Activated naive CD8-positive, alpha-beta T cell treated with anti-CD3 and anti-CD28 coated beads, Interleukin-2, amount 10 ng/mL, durations not matched to agents 7 days and 5 days (primary cell): ENCODE data around the gene EIF4H. TPM values are rescaled to one million over a fixed set of nuclear protein-coding genes. Genes with fewer than 3 reads are reported as not detected.
"Not testable (repeated sequence)": the region's sequence is repeated elsewhere in the genome, so short reads cannot be mapped to it uniquely, and the experiment has no call there.

ENCODE experiments used
- ATAC-seq: fragments of 150-1000 bp; cut with Tn5 transposase; one replicate; pipeline ENCODE4 v1.10.0; 2021; ENCODE audit warnings: low read depth, moderate library complexity
- POLR2A ChIA-PET: fragments of 350-600 bp; sonication (Branson Sonifier 250); formaldehyde crosslinking; loops from one replicate; lab custom pipeline; 2021; ENCODE audit warnings: antibody characterized with exemption; lab: Charles Lee
- DNase-seq: peaks from one replicate; pipeline ENCODE4 v3.0.0; 2021
- H3K27ac Mint-ChIP-seq: one replicate; pipeline ENCODE4 v1.8.0; 2022; ENCODE audit warnings: mild to moderate bottlenecking, mixed read lengths
- H3K27me3 Mint-ChIP-seq: one replicate; pipeline ENCODE4 v1.8.0; 2022; ENCODE audit warnings: mild to moderate bottlenecking, moderate library complexity, mixed read lengths
- H3K36me3 Mint-ChIP-seq: one replicate; pipeline ENCODE4 v1.8.0; 2021; ENCODE audit warnings: mild to moderate bottlenecking, mixed read lengths
- H3K4me1 Mint-ChIP-seq: one replicate; pipeline ENCODE4 v1.8.0; 2021; ENCODE audit warnings: mixed read lengths
- H3K4me3 Mint-ChIP-seq: one replicate; pipeline ENCODE4 v1.8.0; 2022; ENCODE audit warnings: mild to moderate bottlenecking, moderate library complexity, mixed read lengths
- H3K9me3 Mint-ChIP-seq: one replicate; pipeline ENCODE4 v1.8.0; 2021; ENCODE audit warnings: mixed read lengths
- total RNA-seq, 2 experiments: library from RNA; stranded (reverse); gene quantifications; one replicate each; pipeline ENCODE4 v1.2.3, GENCODE V29; 2021

EIF4H gene
- total RNA-seq, 2 experiments from 2014 or later = 264 to 270 TPM

DNA sequence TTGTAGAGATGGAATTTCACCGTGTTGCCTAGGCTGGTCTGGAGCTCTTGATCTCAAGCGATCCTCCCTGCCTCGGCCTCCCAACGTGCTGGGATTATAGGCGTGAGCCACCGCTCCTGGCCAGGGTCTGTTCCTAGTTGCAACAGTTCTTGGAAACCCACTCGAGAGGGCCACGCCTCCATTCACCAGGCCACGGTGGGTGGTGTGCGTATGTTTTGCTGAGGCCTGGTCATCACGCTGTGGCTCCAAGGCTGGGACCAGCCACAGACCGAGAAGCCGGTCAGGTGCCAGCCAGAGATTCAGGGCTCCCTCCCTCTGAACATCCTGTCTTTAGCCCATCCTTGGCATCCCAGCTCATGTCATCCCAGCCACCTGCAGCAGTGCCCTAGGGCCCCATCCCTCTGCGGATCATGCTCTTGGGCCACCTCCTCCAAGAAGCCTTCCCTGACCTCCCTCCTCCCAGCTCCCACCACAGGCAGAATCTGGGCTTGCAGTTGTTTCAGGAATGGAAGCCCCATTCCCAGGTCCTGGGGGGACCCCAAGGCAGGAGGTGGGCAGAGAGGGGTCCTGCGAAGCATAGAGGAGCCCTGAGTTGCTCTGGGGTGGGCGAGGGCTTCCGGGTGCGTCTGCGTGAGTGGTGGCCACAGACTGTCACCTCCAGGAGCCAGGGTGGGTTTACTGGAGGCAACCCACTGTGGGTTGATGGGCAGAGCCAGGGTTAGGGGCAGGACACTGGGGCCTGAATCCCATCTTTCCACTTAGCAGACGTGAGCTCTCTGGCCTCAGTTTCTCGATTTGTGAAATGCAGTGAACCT, 40.9 kb downstream of the EIF4H start:
- DNase-seq (no peak), ATAC-seq (no peak)
- Mint-ChIP-seq H3K27me3 (no peaks in the 10 kb centered on the region), H3K4me3 (no peak overlapping the region), H3K9me3 (no peaks in the 10 kb centered on the region), H3K27ac (peak overlapping the region; percentile 47), H3K4me1 (peaks cover 28% of the 10 kb centered on the region), H3K36me3 (peaks cover 10% of the 10 kb centered on the region)
- POLR2A ChIA-PET = interaction anchor here (0.9 kb wide), 1 partner anchor 12 kb away, joined by 3 read pairs; no protein-coding TSS in a partner anchor

DNA sequence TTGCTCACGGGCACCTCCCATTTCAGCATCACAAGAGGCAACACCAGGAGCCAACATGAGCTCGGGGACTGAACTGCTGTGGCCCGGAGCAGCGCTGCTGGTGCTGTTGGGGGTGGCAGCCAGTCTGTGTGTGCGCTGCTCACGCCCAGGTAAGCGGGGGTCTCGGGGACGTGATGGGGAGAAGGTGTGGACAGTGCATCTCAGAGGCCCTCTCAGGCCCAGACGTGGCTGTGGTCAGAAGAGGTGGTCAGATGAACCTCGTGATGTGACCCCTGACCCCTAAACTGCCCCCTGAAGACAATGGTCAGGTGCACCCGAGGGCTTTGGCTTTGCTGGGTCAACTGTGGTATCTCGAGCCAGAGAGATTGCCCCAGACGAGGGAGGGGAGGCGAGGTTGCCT, 41.8 kb downstream of the EIF4H start:
- ATAC-seq (no peak), DNase-seq (no peak)
- Mint-ChIP-seq H3K9me3 (no peaks in the 10 kb centered on the region), H3K36me3 (peaks cover 10% of the 10 kb centered on the region), H3K4me1 (peaks cover 28% of the 10 kb centered on the region), H3K27me3 (no peaks in the 10 kb centered on the region), H3K4me3 (no peak overlapping the region), H3K27ac (no peak overlapping the region)
- POLR2A ChIA-PET = interaction anchor here (0.6 kb wide), 2 partner anchors 43 to 88 kb away, joined by 3 to 4 read pairs; no protein-coding TSS in a partner anchor

DNA sequence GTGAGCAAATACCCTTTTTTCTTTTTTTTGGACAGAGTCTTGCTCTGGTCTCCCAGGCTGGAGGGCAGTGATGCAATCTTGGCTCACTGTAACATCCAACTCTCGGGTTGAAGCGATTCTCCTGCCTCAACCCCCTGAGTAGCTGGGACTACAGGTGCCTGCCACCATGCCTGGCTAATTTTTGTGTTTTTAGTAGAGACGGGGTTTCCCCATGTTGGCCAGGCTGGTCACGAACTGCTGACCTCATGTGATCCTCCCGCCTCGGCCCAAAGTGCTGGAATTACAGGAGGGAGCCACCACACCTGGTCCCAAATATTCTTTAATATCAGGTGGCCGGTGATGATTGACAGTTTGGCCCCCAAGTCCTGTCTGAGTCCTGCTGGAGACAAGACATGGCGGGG, 42.2 kb downstream of the EIF4H start:
- no peak for ATAC-seq
- Mint-ChIP-seq H3K4me1 (peaks cover 28% of the 10 kb centered on the region), H3K4me3 (no peak overlapping the region), H3K27ac (peak overlapping the region; percentile 91), H3K27me3 (no peaks in the 10 kb centered on the region), H3K36me3 (peaks cover 10% of the 10 kb centered on the region), H3K9me3 (no peaks in the 10 kb centered on the region)
- POLR2A ChIA-PET = interaction anchor here (0.6 kb wide), 2 partner anchors 43 to 89 kb away, joined by 3 to 4 read pairs; no protein-coding TSS in a partner anchor
- DNase-seq = no peak

DNA sequence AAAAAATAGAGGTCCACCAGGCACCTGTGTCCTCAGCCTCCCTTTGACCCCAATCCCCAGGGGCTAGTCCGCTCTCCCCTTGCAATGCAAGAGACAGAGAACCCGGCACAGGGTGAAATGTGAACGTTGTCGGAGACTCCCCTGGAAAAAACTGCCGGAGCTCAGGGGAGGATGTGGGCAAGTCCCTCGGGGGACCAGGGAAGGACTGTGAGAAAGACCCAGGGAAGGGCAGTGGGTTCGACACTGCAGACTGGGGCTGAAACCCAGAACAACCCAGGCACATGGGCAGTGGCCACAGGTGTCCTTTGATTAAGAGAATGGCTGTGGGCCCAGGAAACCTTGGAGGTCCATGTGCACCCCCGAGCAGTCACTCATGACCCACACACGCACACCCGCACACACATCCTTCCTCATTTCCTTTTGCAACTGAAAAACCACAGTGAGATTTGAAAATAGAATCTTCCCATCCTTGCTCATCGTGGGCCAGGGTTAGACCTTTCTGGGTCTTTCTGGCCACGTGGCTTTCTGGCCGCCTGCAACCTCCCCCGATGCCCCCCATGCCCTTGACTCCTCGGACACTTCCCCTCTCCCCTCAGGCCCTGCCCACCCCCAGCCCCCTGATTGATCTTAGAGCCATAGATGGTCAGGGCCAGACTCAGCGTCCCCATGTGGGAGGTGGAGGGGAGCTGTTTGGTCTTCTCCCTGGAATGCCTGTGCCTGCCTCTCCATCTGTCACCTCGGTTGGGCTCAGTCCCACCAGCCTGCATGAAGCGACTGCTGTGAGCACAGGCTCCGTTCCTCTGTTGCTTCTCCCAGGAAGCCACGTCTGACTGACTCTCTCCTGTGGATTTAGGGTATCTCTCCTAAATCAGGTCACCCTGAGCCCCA, 43.5 kb downstream of the EIF4H start:
- POLR2A ChIA-PET = interaction anchor here (0.5 to 1.2 kb wide), 10 partner anchors 10 to 89 kb away, joined by 3 to 5 read pairs (median 3); partner anchors contain the start of genes EIF4H and RFC2
- H3K27me3 Mint-ChIP-seq = no peaks in the 10 kb centered on the region
- H3K4me1 Mint-ChIP-seq = peaks cover 26% of the 10 kb centered on the region
- peak; percentile 65 for ATAC-seq
- peak overlapping the region; percentile 67 for H3K4me3 Mint-ChIP-seq
- DNase-seq = peak; percentile 61
- peak overlapping the region; percentile 91 for H3K27ac Mint-ChIP-seq
- no peaks in the 10 kb centered on the region for H3K9me3 Mint-ChIP-seq
- H3K36me3 Mint-ChIP-seq = peaks cover 11% of the 10 kb centered on the region

DNA sequence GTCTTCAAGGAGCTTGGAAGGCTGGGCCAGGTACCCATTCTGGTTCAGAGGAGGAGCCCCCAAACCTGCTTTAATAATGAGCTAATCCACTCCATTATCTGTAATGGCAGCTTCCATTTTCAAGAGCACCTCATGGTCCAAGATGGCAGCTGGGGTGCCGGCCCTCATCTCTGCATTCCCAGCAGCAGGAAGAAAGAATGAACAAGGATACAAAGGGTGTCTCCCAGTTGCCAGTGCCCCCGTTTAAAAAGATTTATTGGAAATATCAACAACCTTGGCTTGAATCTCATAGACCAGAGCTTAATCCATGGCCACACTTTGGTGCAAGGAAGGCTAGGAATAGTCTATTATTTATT, 44.2 kb downstream of the EIF4H start:
- Mint-ChIP-seq H3K4me1 (peaks cover 28% of the 10 kb centered on the region), H3K27me3 (no peaks in the 10 kb centered on the region), H3K36me3 (peaks cover 11% of the 10 kb centered on the region), H3K9me3 (no peaks in the 10 kb centered on the region), H3K27ac (peak overlapping the region; percentile 91), H3K4me3 (peak overlapping the region; percentile 67)
- DNase-seq = no peak
- ATAC-seq = no peak
- POLR2A ChIA-PET = interaction anchor here (0.8 to 1.2 kb wide), 5 partner anchors 12 to 44 kb away, joined by 3 to 5 read pairs (median 4); partner anchors contain the start of genes EIF4H and RFC2

DNA sequence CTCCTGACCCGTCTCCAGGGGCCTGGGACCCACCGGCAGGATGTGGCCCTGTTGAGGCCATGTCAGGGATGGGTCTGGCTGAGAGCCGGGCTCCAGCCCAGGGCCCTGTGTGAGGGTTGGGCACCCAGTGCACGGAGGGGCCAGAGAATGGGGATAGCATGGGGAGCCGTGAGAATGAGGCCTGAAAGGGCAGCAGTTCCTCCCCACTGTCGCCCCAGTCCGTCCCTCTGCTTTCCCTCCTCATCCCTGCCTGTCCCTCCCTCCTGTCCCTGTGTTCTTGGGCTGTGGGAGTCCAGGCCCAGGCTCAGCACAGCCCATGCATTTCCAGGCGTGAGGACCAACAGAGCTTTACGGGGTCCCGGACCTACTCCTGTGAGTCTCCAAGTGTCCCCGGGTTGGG, 45.3 kb downstream of the EIF4H start:
- H3K4me1 Mint-ChIP-seq = peaks cover 28% of the 10 kb centered on the region
- H3K36me3 Mint-ChIP-seq = peaks cover 11% of the 10 kb centered on the region
- no peaks in the 10 kb centered on the region for H3K9me3 Mint-ChIP-seq
- POLR2A ChIA-PET = no interaction called here
- ATAC-seq = no peak
- no peak overlapping the region for H3K27ac Mint-ChIP-seq
- DNase-seq = no peak
- no peak overlapping the region for H3K4me3 Mint-ChIP-seq
- H3K27me3 Mint-ChIP-seq = no peaks in the 10 kb centered on the region

DNA sequence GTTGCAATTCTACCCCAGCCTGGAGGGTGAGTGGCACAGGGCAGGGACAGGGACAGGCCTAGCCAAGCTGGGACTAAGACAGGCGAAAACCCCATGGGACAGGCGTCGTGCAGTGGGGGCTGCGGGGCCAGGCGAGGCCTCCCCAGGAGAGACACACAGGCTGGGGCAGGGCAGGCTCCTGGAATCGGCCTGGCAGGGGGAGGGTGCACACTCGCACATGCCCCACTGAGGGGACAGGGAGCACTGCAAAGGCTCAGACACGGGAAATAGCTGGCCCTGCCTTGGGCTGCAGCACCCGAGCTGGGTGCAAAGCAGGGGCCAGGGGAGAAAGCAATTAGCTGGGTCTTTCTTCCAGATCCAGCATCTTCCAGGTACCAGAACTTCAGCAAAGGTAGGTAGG, 46.1 kb downstream of the EIF4H start:
- H3K27me3 Mint-ChIP-seq = no peaks in the 10 kb centered on the region
- no peaks in the 10 kb centered on the region for H3K9me3 Mint-ChIP-seq
- H3K27ac Mint-ChIP-seq = no peak overlapping the region
- H3K36me3 Mint-ChIP-seq = peaks cover 11% of the 10 kb centered on the region
- ATAC-seq (no peak), DNase-seq (no peak)
- POLR2A ChIA-PET = interaction anchor here (0.6 kb wide), 1 partner anchor 8 kb away, joined by 3 read pairs; no protein-coding TSS in a partner anchor
- H3K4me3 Mint-ChIP-seq = no peak overlapping the region
- peaks cover 28% of the 10 kb centered on the region for H3K4me1 Mint-ChIP-seq

DNA sequence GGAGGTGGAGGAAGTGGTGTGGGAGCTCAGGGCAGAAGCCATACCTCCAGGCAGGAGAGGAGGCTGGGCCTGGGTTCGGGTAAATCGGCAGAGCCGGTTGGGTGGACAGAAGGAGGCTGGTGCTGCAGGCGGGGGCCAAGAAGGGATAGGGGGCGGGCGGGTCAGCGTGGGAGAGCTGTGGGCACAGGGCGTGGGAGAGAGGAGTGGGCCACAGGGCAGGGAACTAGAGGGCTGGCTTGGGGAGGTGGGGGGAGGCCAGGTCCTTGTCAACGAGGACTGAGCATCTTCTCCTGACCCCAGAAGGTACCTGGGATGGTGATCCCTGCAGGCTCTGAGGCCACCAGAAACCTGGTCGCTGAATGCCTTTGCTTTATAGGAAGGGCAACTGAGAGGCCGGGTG, 47.6 kb downstream of the EIF4H start:
- Mint-ChIP-seq H3K27ac (no peak overlapping the region), H3K4me1 (peaks cover 25% of the 10 kb centered on the region), H3K36me3 (peaks cover 17% of the 10 kb centered on the region), H3K9me3 (no peaks in the 10 kb centered on the region), H3K27me3 (no peaks in the 10 kb centered on the region), H3K4me3 (no peak overlapping the region)
- POLR2A ChIA-PET = no interaction called here
- DNase-seq = no peak
- no peak for ATAC-seq

DNA sequence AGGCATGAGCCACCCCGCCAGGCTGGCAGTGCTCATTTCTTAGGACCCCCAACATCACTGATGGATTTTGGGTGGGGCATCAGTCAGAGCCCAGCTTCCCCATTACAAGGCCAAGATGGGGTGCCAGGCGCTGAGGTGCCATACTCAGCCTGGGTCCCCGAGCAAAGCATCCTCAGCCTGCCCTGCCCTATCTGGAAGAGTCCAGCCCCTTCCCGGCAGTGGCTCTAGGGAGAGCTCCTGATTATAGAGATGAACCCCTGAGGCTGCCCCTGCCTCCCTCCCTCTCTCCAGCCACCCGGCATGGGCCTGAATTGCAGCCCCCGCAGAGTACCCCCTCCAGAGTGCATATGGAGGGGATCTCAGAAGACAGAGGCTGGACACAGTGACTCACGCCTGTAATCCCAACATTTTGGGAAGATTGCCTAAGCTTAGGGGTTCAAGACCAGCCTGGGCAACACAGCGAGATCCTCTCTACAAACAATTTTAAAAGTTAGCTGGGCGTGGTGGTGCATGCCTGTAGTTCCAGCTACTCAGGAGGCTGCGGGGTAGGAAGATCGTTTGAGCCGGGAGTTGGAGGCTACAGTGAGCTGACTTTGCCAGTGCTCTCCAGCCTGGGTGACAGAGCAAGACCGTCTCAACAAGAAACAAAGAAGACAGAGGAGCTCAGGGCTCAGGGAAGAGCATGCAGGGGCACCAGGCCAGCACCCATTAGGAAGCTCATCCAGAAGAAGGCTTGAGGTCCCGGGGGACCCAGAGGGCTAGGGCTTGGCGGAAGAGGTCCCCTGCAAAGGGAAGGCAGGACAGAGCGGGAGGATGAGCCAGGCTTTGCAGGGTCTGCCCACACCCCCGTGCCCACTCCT, 48.9 kb downstream of the EIF4H start:
- Mint-ChIP-seq H3K4me3 (no peak overlapping the region), H3K9me3 (no peaks in the 10 kb centered on the region), H3K36me3 (peaks cover 18% of the 10 kb centered on the region), H3K27ac (peak overlapping the region; percentile 37), H3K4me1 (peaks cover 15% of the 10 kb centered on the region), H3K27me3 (no peaks in the 10 kb centered on the region)
- ATAC-seq = no peak
- no peak for DNase-seq
- POLR2A ChIA-PET = interaction anchor here (0.6 kb wide), 1 partner anchor 81 kb away, joined by 7 read pairs; no protein-coding TSS in a partner anchor

DNA sequence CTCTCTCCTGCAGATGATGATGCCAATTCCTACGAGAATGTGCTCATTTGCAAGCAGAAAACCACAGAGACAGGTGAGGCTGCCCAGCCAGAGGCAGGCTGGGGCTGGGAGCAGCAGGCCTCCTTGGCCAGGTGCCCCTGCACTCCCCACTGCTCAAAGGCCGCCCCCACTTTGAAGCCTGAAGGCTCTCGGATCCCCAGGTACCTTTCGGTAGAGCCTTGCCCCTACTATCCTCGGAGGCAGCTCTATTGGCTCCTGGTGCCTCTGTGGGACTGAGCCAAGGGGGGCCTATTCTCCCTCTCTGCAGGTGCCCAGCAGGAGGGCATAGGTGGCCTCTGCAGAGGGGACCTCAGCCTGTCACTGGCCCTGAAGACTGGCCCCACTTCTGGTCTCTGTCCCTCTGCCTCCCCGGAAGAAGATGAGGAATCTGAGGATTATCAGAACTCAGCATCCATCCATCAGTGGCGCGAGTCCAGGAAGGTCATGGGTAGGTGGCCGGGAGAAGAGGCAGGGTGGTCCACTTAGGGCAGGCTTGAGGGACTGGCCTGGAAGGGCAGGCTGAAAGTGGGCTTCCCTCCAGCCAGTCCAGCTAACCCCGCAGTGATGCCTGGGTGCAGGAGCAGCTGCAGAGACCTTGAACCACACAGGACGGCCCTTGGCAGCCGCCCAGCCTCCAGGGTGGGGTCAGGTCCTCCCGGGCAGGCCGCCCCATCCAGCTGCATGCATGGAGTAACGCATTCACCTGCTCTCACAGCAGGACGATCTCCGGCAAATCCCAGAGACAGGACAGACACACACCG, 49.8 kb downstream of the EIF4H start:
- Mint-ChIP-seq H3K27ac (no peak overlapping the region), H3K4me3 (no peak overlapping the region), H3K36me3 (peaks cover 15% of the 10 kb centered on the region), H3K27me3 (no peaks in the 10 kb centered on the region), H3K4me1 (peaks cover 11% of the 10 kb centered on the region), H3K9me3 (no peaks in the 10 kb centered on the region)
- POLR2A ChIA-PET = interaction anchor here (0.6 kb wide), 1 partner anchor 82 kb away, joined by 7 read pairs; no protein-coding TSS in a partner anchor
- DNase-seq (no peak), ATAC-seq (no peak)

DNA sequence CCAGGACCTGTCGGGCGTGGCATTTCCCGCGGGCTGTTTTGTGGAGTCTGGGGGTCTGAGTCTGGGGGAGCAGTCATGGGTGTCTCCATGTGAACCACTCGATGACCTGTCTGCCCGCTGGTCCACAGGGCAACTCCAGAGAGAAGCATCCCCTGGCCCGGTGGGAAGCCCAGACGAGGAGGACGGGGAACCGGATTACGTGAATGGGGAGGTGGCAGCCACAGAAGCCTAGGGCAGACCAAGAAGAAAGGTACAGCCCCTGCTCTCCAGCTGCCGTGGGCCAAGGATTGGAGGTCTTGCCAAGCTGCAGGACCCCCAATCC, 50.3 kb downstream of the EIF4H start:
- peaks cover 11% of the 10 kb centered on the region for H3K4me1 Mint-ChIP-seq
- POLR2A ChIA-PET = no interaction called here
- DNase-seq = no peak
- H3K36me3 Mint-ChIP-seq = peaks cover 17% of the 10 kb centered on the region
- no peaks in the 10 kb centered on the region for H3K9me3 Mint-ChIP-seq
- H3K27ac Mint-ChIP-seq = no peak overlapping the region
- H3K4me3 Mint-ChIP-seq = no peak overlapping the region
- no peak for ATAC-seq
- H3K27me3 Mint-ChIP-seq = no peaks in the 10 kb centered on the region

DNA sequence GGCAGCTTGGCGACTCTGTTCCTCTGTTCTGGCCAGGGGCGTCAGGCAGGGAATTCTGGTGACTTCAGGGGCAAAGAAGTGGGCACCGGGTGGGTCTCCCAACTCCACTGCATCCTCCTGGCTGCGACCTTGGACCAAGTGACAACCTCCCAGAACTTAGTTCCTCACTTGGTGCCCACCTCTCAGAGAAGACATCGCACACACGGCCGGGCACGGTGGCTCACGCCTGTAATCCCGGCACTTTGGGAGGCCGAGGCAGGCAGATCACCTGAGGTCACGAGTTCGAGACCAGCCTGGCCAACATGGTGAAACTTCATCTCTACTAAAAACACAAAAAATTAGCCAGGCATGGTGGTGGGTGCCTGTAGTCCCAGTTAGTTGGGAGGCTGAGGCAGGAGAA, 50.8 kb downstream of the EIF4H start:
- Mint-ChIP-seq H3K36me3 (peaks cover 19% of the 10 kb centered on the region), H3K4me1 (peaks cover 11% of the 10 kb centered on the region)
- H3K27me3 Mint-ChIP-seq, POLR2A ChIA-PET, H3K4me3 Mint-ChIP-seq, ATAC-seq, H3K27ac Mint-ChIP-seq, DNase-seq, H3K9me3 Mint-ChIP-seq: not testable (repeated sequence)
